Panc1 (cell line): ENCODE results near the gene MARK2. TPM values are rescaled to one million over a fixed set of nuclear protein-coding genes. Genes with fewer than 3 reads are reported as not detected.

Source experiments
- ATAC-seq: fragments of 200-7000 bp; cut with Tn5 transposase; 2 replicates; pipeline ENCODE4 v1.9.1; 2020; ENCODE audit warnings: mild to moderate bottlenecking, moderate library complexity
- BruUV-seq: library from RNA; stranded (reverse); fragments of 400-500 nt; replicated peaks from 2 replicates; lab custom pipeline; 2021; lab: Mats Ljungman, UMichigan
- CTCF ChIA-PET: fragments of 300-600 bp; sonication (Branson Sonifier 250); formaldehyde crosslinking; loops from one replicate; lab custom pipeline; 2022; ENCODE audit warnings: antibody characterized with exemption; lab: Charles Lee
- POLR2A ChIA-PET: fragments of 300-600 bp; sonication (Branson Sonifier 250); formaldehyde crosslinking; loops from one replicate; lab custom pipeline; 2022; ENCODE audit warnings: antibody characterized with exemption; lab: Charles Lee
- DNase-seq: peaks from one replicate; pipeline ENCODE4 v3.0.0-alpha.2; 2010; ENCODE audit warnings: low read depth, low spot score
- H3K27ac ChIP-seq: 2 replicates; pipeline ENCODE4 v1.5.1; 2011; ENCODE audit warnings: mild to moderate bottlenecking, low read length, inconsistent platforms
- H3K27me3 ChIP-seq: fragments of 200-500 bp; sonication (Bioruptor generic); 2 replicates; pipeline ENCODE4 v1.6.0; 2014; ENCODE audit warnings: low read length, inconsistent platforms; ENCODE audit not compliant: control insufficient read depth, insufficient read depth
- H3K36me3 ChIP-seq: fragments of 200-500 bp; sonication (Bioruptor generic); 2 replicates; pipeline ENCODE4 v1.5.1; 2014; ENCODE audit warnings: inconsistent platforms, mild to moderate bottlenecking, low read length, moderate library complexity; ENCODE audit not compliant: control insufficient read depth, insufficient read depth
- H3K4me1 ChIP-seq: 2 replicates; pipeline ENCODE4 v1.5.1; 2011; ENCODE audit warnings: inconsistent platforms, mild to moderate bottlenecking, low read length, moderate library complexity; ENCODE audit not compliant: control insufficient read depth, insufficient read depth
- H3K4me3 ChIP-seq, 2 experiments: 2 replicates each; pipeline ENCODE4 v1.5.1; 2011 to 2012; ENCODE audit warnings: low read depth in 2 of 2, low read length in 2 of 2, mild to moderate bottlenecking in 2 of 2, inconsistent platforms in 1 of 2, moderate library complexity in 1 of 2
- H3K9me3 ChIP-seq: fragments of 200-500 bp; sonication (Bioruptor generic); 2 replicates; pipeline ENCODE4 v1.5.1; 2014; ENCODE audit warnings: low read depth, mild to moderate bottlenecking, inconsistent platforms, low read length, moderate library complexity; ENCODE audit not compliant: control insufficient read depth, insufficient read depth
- CTCF ChIP-seq: fragments of 450-650 bp; IDR thresholded peaks from 2 replicates; pipeline ENCODE4 v1.5.1; 2017; ENCODE audit warnings: mild to moderate bottlenecking
- POLR2AphosphoS5 ChIP-seq: IDR thresholded peaks from 2 replicates; pipeline ENCODE4 v1.6.1; 2012; ENCODE audit warnings: mild to moderate bottlenecking, low read depth, low read length, moderate library complexity
- REST ChIP-seq, 2 experiments: IDR thresholded peaks; 2 replicates each; pipeline ENCODE4 v1.6.1; 2011 to 2012; ENCODE audit warnings: low read depth in 2 of 2, control low read depth in 1 of 2, low read length in 1 of 2, mild to moderate bottlenecking in 1 of 2, moderate library complexity in 1 of 2; ENCODE audit not compliant: insufficient read depth in 1 of 2
- SIN3A ChIP-seq: IDR thresholded peaks from 2 replicates; pipeline ENCODE4 v1.6.1; 2012; ENCODE audit warnings: low read depth, mild to moderate bottlenecking, low read length, moderate library complexity, borderline replicate concordance; ENCODE audit not compliant: insufficient read depth
- TCF7L2 ChIP-seq: IDR thresholded peaks from 2 replicates; pipeline ENCODE4 v1.6.1; 2011; ENCODE audit warnings: mild to moderate bottlenecking, low read depth, low read length, inconsistent platforms
- in situ Hi-C: cut with HindIII; loops from 2 replicates; pipeline ENCODE4 v1.10.0; 2016; ENCODE audit warnings: low sequenced_read_pairs, low pct_unique_long_range_greater_than_20kb
- intact Hi-C: fragments of 100-400 bp; cut with micrococcal nuclease; formaldehyde crosslinking; loops from one replicate; pipeline ENCODE4 v1.10.0; 2022; ENCODE audit not compliant: unreplicated experiment
- total RNA-seq: library from RNA; stranded (reverse); gene quantifications from one replicate; pipeline ENCODE4 v1.2.1, GENCODE V29; 2021; ENCODE audit not compliant: unreplicated experiment

Gene MARK2
- total RNA-seq, 1 experiment from 2014 or later: 41.1 TPM

GRCh38 chr11:63920939-63921417, 82.1 kb downstream of the MARK2 start:
- intact Hi-C loops (no loop called here), in situ Hi-C loops (no loop called here)
- Histone ChIP-seq H3K9me3 (no peaks in the 10 kb centered on the region), H3K36me3 (no peaks in the 10 kb centered on the region; the same call in 1 of the 2 replicates), H3K27me3 (no peaks in the 10 kb centered on the region), H3K27ac (no peak overlapping the region), H3K4me3 (no peak overlapping the region), H3K4me1 (peaks cover 20% of the 10 kb centered on the region)
- CTCF ChIA-PET: no interaction called here
- TF ChIP-seq POLR2AphosphoS5 (no peak), SIN3A (no peak), REST (IDR thresholded peaks at IDR 0.05; ENCODE audit: insufficient read depth in 1 of 2, low read depth in 2 of 2, low read length in 1 of 2) (no peak), CTCF (no peak), TCF7L2 (no peak)
- ATAC-seq: no peak
- DNase-seq: no peak
- POLR2A ChIA-PET: interaction anchor here (0.7 kb wide), 1 partner anchor 53 kb away, joined by 15 read pairs; the partner anchor contains the start of gene COX8A
- BruUV-seq: no TSS peak

GRCh38 chr11:63922673-63923192, 83.8 kb downstream of the MARK2 start:
- intact Hi-C loops: no loop called here
- no peak for DNase-seq

More at GRCh38 chr11:63922673-63923192, 83.8 kb downstream of the MARK2 start:
- CTCF ChIA-PET: no interaction called here
- H3K4me3 ChIP-seq: no peak overlapping the region
- H3K27ac ChIP-seq: no peak overlapping the region
- H3K4me1 ChIP-seq: peaks cover 15% of the 10 kb centered on the region
- POLR2A ChIA-PET: no interaction called here
- no peaks in the 10 kb centered on the region for H3K36me3 ChIP-seq
- H3K9me3 ChIP-seq: no peaks in the 10 kb centered on the region
- H3K27me3 ChIP-seq: no peaks in the 10 kb centered on the region
- no peak for ATAC-seq
- no peak for TF ChIP-seq REST (IDR thresholded peaks at IDR 0.05; ENCODE audit: insufficient read depth in 1 of 2, low read depth in 2 of 2, low read length in 1 of 2)
- TF ChIP-seq POLR2AphosphoS5: no peak
- no peak for TF ChIP-seq SIN3A
- no peak for TF ChIP-seq CTCF
- BruUV-seq: no TSS peak
- in situ Hi-C loops: no loop called here
